Daoy (cell line): ENCODE data around the gene TLE1. TPM values are rescaled to one million over a fixed set of nuclear protein-coding genes. Genes with fewer than 3 reads are reported as not detected.
"Not testable (repeated sequence)": the region's sequence is repeated elsewhere in the genome, so short reads cannot be mapped to it uniquely, and the experiment has no call there.

Experiments
- DNase-seq: peaks from one replicate; pipeline ENCODE4 v3.0.0-alpha.2; 2015; ENCODE audit warnings: low read depth
- total RNA-seq: library from RNA; depleted of rRNA; stranded (reverse); fragments of >200 nt; shearing (Covaris generic); gene quantifications from 2 replicates; pipeline ENCODE4 v1.2.3, GENCODE V29; 2014

TLE1 gene
- total RNA-seq, 1 experiment from 2014 or later = 18.5 TPM

DNA sequence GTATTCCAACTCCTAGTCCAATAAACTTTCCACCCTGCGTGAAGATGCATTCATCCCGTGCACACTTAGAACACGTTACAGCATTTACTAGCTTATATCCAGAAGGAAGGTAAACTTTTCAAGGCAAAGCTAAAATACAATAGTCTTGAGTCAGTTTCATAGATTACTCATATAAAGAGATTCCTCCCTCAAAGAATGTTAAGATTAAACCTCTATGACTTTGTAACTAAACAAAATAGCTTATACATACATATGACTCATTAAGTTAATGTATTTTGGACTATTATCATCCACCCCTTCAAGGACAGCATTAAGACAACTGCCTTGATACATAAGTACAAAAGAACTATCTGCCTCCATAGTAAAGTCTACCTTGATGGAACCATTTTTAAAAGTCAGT lies 36.1 kb downstream of the TLE1 start:
- no peak for DNase-seq

GRCh38 chr9:81652058-81652687 lies 37.2 kb downstream of the TLE1 start:
- no peak for DNase-seq

DNA sequence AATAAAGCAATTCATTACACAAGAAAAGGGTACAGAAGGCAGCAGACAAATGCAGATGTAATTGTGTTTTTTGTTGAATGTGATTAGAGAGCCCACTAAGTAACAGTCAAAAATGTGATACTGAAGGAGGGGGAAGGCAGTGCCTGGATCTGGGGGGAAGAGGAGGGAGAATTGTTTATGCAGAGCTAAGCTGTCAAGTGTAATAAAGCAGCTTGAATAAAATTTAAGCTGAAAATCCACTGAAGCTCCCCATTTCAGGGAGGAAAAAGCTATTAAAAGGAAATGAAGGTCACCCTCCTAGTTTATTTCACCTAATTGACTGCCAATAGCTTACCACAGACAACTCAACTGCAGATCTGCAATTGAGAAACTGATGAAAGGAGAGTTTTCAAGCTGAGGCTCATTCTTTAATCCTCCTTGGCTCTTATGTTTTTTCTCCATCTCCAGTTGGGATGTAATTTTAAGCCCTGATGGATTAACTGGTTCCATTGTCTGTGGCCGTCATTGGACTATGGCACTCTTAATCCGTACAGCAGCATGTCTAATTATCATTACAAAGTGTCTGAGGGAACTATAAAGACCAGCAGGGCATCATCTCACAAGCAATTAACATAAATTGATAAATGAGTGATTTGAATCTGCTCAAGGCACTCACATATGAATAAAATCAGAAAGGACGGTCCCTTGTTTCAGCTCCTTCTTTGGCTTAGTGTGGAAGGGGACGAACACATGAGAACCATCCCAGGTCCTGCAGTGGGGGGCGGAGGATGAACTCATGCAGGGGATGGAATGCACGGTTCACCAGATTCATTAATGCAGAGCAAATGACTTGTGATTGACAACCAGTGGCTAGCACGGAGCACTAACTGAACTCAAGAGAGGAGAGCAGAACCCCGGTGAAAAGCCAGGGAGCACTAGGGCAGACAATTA lies 38.5 kb downstream of the TLE1 start:
- no peak for DNase-seq

- no peak for DNase-seq
Observed at GRCh38 chr9:81649475-81650240, 39.7 kb downstream of the TLE1 start.

- no peak for DNase-seq
Observed at GRCh38 chr9:81648891-81649290, 40.5 kb downstream of the TLE1 start.

DNA sequence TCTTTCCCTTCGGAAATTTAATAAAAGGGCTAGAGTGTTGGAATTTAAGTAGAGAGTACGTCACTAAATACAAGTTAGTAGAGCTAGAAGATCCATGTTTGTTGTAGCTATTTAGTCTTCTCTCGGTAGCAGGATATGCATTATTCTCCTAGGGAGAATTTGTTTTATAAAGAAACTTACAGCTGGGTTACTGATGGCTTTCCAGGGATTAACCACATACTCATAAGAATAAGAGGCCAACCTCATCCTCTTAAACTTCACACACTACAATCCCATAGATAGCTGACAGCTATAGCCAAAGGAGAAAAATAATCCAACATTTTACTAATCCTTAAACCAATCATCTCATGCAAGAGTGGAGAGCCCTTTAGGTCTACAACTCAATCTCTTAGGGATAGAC lies 43.0 kb downstream of the TLE1 start:
- DNase-seq = no peak

DNA sequence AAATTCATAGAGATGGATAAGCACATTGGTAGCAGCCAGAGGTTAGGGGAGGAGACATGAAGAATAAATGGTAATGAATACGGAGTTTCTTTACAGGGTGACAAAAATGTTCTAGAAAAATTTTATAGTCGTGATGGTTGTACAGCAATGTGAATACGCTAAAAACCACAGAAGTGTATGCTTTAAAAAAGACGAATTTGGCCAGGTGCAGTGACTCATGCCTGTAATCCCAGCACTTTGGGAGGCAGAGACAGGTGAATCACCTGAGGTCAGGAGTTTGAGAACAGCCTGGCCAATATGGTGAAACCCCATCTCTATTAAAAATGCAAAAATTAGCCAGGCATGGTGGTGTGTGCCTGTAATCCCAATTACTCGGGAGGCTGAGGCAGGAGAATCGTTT lies 44.8 kb downstream of the TLE1 start:
- DNase-seq = not testable (repeated sequence)

DNA sequence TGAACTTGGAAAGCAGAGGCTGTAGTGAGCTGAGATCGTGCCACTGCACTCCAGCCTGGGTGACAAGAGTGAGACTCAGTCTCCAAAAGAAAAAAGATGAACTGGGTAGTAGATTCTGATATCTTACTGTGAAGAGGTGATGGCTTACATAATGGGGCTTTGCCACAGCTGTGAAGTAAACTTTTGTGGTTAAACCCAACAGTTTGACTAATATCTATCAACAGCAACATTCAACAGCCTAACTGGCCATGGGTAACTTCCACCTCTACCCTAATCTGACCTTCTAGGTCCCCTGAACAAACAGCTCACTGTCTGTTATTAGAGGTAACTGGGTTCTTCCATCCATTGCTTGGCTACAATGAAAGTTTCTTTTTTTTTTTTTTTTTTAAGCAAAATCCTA lies 52.1 kb downstream of the TLE1 start:
- DNase-seq = no peak

- no peak for DNase-seq
Observed at GRCh38 chr9:81636255-81636599, 53.1 kb downstream of the TLE1 start.

DNA sequence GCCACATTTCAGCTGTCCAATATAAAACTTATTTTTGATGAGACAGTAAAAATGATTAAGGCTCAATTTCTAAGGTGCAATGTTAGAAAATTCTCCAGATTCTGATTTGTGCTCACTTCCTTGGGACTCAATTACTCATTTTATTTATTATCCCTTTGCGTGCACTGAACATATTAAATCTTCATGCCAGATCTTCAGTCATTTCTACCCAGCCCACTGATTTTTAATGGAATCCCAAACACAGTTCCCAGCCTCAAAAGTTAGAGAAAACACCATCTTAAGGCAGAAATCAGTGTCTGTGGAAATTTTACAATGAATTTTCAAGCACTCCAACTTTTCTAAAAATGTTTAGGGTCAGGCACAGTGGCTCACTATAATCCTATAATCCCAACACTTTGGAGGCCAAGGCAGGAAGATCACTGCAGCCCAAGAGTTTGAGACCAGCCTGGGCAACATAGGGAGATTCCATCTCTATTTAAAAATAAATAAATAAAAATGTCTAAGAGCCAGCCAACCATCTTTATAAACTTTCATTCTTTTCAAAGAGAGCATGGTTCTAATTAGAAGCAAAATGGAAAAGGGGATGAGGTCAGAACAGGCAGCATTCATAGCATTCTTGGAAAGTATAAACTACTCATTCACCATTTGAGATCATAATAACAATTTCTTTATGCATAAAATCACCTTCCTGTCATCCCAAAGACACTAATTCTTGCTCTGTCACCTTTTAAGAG lies 53.7 kb downstream of the TLE1 start:
- no peak for DNase-seq

DNA sequence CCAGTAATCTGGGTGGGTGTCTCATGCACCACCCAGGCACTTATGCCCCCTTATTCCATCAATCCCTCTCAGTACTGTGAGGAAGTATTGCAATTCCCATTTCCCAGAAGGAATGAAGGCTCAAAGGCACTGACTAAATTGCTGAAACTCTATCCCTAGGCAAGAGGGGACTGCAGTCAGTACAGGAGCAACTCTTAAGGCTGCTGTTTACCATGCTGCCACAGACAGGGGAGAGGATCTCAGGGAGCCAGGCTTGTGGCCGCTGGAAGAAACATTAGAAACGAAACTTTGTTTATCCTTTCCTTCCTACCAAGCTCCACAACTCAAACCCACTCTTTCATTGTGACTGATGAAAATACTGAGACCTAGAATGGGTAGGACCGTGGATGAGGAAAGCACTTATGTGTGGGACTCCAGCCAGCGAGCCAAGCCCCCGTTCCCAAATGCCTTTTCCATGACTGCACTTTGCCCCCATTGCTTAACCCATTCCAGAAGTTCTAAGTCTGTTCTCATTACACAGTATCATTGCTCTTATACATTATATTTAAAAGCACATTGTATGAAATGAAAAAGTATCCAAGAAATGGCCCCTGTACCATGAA lies 54.3 kb downstream of the TLE1 start:
- DNase-seq = no peak

DNA sequence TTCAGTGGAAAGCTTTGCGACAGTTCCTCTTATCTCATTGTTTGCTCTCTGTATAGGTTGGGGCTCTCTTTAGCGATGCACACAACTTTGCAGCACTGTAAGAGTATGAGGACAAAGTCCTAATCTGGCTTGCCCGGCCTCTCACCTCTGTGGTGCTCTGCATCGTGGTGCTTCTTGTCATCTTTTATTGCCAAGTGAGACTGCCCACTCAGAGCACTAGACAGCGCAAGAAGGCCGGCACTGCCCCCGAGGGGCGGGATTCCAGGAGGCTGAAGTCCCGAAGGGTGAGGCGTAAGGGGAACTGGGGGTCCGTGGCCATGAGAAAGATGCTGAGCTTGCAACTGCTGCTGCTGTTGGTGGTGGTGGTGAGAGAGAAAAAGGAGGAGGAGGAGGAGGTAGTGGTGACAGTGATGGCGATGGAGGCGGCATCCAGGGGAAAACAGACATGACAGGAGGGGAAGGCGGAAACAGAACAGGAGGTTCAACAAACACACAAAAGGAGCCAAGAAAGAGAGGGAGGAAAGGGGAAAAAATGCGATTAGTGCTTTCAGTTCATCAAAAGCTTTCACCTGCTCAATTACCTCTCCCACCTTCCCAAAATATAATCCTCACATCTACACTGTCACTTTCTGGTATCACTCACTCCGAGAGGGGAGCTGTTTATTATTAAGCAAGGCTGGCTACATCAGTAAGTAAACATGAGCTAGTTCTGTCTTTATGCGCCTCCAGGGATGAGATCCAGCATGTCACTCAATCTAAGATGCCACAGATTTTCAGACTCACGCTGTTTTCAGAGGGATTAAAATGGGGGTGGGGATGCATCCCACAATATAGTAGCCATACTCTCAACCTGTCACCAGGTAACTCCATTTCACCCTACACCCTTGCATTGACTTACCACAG lies 55.1 kb downstream of the TLE1 start:
- DNase-seq = no peak

DNA sequence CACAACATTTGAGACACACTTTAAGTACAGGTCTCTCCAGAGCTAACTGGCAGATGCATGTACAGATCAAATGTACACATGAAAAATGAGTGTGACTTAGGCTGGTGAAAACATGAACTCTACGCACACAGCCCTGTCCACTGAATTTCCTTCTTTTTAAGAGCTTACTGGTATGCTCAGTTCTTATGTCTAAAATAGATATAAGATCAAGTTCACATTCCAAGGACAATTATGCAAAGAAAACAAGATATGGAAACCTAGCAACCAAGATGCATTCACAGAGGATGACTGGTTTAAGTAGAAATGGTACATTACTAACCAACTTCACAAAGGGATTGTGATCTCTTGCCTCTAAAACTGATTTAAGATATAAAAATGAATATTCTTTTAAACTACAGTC lies 56.7 kb downstream of the TLE1 start:
- no peak for DNase-seq

DNA sequence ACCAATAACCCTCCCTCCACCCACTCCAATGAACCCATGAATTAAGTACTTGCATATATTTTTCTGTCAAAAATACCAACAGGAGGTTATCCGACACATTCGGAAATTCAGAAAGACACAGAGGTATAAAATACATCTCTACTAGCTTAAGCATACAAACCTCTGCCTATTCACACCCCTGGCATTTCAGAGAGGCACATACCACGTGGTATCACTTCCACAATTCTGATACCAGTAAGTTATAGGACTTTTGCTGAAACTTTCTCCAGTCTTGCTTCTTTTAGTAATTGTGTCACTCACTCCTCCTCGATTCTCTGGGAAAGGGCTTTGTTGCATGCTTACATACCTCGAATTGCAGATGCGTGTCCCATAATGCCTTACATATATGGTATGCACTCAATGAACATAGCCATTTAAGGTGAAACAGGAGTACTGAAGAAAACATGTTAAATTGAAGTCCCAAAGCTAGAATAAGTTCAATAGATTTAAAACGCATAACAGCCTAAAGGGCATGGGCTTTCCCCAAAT lies 58.1 kb downstream of the TLE1 start:
- no peak for DNase-seq

DNA sequence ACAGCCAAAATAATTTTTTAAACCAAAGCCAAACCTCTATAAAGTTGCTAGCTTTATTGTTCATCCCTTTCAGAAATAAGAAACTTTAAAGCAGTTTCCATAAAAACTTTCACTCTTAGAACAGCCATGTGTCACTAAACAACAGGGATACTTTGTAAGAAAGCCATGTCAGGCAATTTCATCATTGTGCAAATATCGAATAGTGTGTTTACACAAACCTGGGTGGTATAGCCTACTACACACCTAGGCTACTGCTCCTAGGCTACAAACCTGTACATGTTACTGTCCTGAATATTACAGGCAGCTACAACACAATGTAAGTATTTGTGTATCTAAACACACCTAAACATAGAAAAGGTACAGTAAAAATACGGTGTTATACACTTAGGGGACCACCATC lies 59.9 kb downstream of the TLE1 start:
- DNase-seq = no peak

DNA sequence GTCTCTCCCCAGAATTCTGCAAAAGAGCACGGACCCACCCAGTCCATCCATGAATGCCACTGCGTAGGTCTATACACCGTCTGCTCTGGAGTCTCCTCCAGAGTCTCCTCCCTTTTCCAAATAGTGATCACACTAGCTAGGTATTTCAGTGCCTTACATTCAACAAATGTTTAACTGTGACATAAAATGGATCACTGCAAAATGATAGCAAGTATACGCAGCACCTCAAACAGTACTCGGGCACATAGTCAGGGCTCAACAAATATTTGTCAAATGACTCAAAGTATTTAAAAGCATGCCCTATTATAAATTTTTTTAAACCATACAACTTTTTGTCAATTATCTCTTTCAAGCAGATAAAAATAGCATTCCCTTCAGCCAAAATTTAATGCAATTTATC lies 60.5 kb downstream of the TLE1 start:
- DNase-seq = no peak

DNA sequence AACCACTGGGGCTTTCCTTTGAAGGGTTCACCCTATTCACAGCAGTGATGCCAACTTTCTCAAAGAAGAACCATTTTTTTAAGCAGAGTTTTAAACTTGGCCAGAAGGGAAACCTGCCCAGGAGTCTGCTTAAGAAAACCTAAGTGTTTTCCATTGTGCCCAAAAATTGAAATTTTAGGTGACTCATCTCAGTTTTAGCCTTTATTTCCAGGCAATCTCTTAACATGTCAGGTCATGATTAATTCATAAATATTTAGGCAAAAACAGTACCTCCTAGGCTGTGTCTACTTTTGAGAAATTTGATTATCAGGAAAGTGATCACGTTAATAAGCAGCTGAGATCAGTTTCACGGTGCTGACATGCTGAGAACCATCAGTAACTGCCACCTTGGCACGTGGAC lies 61.9 kb downstream of the TLE1 start:
- DNase-seq = no peak

DNA sequence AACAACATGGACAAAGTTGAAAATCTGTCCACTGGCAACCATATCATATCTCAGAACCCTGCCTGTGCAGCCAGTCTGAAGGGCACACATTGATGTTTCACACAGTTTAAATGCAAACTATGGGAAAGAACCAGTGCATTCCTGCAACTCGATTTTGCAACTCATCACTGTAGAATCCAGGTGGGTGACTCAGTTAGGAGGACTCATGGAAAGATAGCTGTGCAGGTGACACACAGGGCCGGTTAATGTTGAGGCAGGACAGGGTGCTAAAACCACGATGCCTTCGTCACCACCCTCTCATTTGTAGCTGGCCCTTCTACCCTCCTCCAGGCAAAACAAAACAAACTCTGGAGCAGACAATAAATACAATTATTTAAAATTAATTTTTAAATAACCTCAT lies 62.8 kb downstream of the TLE1 start:
- peak; percentile 17 for DNase-seq

DNA sequence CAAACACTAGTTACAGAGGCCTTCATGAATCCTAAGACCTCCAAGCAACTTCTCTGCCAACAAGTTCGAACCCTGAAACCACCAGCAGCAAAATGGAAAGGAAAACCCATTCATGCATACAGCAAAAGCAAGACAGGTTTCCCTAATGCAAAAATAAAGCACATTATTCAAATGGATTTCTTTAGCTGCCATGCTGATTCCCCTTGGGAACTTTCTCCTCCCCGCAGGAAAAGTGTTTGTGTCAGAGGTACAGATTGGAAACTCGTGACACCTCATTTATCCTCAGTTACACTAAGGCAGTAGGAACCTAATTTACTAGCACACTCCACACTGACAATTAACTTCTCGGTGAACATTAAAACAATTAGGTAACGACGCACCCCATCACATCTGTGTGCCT lies 63.4 kb downstream of the TLE1 start:
- no peak for DNase-seq

- no peak for DNase-seq
Observed at GRCh38 chr9:81623778-81624177, 65.6 kb downstream of the TLE1 start.
